ENCODE data around the gene ARSG. TPM values are rescaled to one million over a fixed set of nuclear protein-coding genes. Genes with fewer than 3 reads are reported as not detected.

ARSG gene
- total and polyA plus RNA-seq, 4 donors, result 1.5 to 5.4 (median 2.3) TPM

- Histone ChIP-seq H3K36me3 (ENCODE audit: control insufficient read depth in 4 of 4, insufficient read depth in 3 of 4, low read depth in 1 of 4, low read length in 3 of 4) (peaks cover 5 to 28% (median 16%) of the 10 kb centered on the region in 4 donors), H3K9ac (ENCODE audit: low read depth in 1 of 2, low read length in 2 of 2) (no peak overlapping the region), H3K27ac (ENCODE audit: low read depth in 1 of 2, low read length in 2 of 2) (no peak overlapping the region), H3K27me3 (ENCODE audit: control insufficient read depth in 4 of 4, insufficient read depth in 4 of 4, low read length in 3 of 4) (no peaks in the 10 kb centered on the region), H3K4me3 (ENCODE audit: low read depth in 1 of 3, low read length in 3 of 3) (no peak overlapping the region), H3K4me1 (ENCODE audit: control insufficient read depth in 4 of 4, insufficient read depth in 4 of 4, low read length in 3 of 4) (peaks cover 0 to 1% (median 0%) of the 10 kb centered on the region in 4 donors), H3K9me3 (ENCODE audit: control insufficient read depth in 4 of 4, low read length in 3 of 4) (no peaks in the 10 kb centered on the region)
- WGBS, result 96% methylated on average over 8 of the region's 8 CpGs
- no peak for DNase-seq (ENCODE audit: low spot score)
- TF ChIP-seq MAX (IDR thresholded peaks at IDR 0.05) (no peak), FOXA2 (IDR thresholded peaks at IDR 0.05) (no peak), RAD21 (IDR thresholded peaks at IDR 0.05) (no peak), JUND (IDR thresholded peaks at IDR 0.05) (no peak), REST (IDR thresholded peaks at IDR 0.05) (no peak)
Observed at GRCh38 chr17:68422821-68423220, 131.5 kb downstream of the ARSG start.

GRCh38 chr17:68423251-68423650 lies 132.0 kb downstream of the ARSG start:
- peaks cover 5 to 28% (median 16%) of the 10 kb centered on the region in 4 donors for H3K36me3 ChIP-seq (ENCODE audit: control insufficient read depth in 4 of 4, insufficient read depth in 3 of 4, low read depth in 1 of 4, low read length in 3 of 4)
- no peaks in the 10 kb centered on the region for H3K9me3 ChIP-seq (ENCODE audit: control insufficient read depth in 4 of 4, low read length in 3 of 4)
- WGBS, result 91% methylated on average over 3 of the region's 3 CpGs
- no peak overlapping the region for H3K27ac ChIP-seq (ENCODE audit: low read depth in 1 of 2, low read length in 2 of 2)
- peaks cover 0 to 1% (median under 1%) of the 10 kb centered on the region in 4 donors for H3K4me1 ChIP-seq (ENCODE audit: control insufficient read depth in 4 of 4, insufficient read depth in 4 of 4, low read length in 3 of 4)
- H3K27me3 ChIP-seq (ENCODE audit: control insufficient read depth in 4 of 4, insufficient read depth in 4 of 4, low read length in 3 of 4), result no peaks in the 10 kb centered on the region
- no peak overlapping the region for H3K9ac ChIP-seq (ENCODE audit: low read depth in 1 of 2, low read length in 2 of 2)
- TF ChIP-seq HNF4G (IDR thresholded peaks at IDR 0.05) (no peak), RAD21 (IDR thresholded peaks at IDR 0.05) (no peak), ATF3 (IDR thresholded peaks at IDR 0.05) (no peak), RXRA (IDR thresholded peaks at IDR 0.05) (no peak), TAF1 (conservative IDR thresholded peaks at IDR 0.05) (no peak), YY1 (IDR thresholded peaks at IDR 0.05) (no peak), ZBTB33 (IDR thresholded peaks at IDR 0.05) (no peak), GABPA (IDR thresholded peaks at IDR 0.05 in 1 of 2, conservative IDR thresholded peaks at IDR 0.05 in 1 of 2) (no peak), REST (IDR thresholded peaks at IDR 0.05) (no peak), NR2F2 (IDR thresholded peaks at IDR 0.05) (no peak), FOXA2 (IDR thresholded peaks at IDR 0.05) (no peak), FOXA1 (IDR thresholded peaks at IDR 0.05) (no peak), CTCF (IDR thresholded peaks at IDR 0.05; ENCODE audit: low read depth, low read length, missing input control) (no peak), EGR1 (IDR thresholded peaks at IDR 0.05; ENCODE audit: low read depth in 2 of 2) (no peak), MAX (IDR thresholded peaks at IDR 0.05) (no peak), SP1 (IDR thresholded peaks at IDR 0.05) (no peak), JUND (IDR thresholded peaks at IDR 0.05) (no peak), HNF4A (conservative IDR thresholded peaks at IDR 0.05) (no peak)
- no peak overlapping the region for H3K4me3 ChIP-seq (ENCODE audit: low read depth in 1 of 3, low read length in 3 of 3)
- no peak for DNase-seq (ENCODE audit: low spot score)
